BLaER1 treated with 17β-estradiol and CSF1 and Interleukin-3, amounts not matched to agents 10 nM and 100 nM (cell line): ENCODE measurements around the gene CYFIP2.

Experiments
- H3K27ac ChIP-seq, 11 experiments: shearing (Covaris generic); formaldehyde crosslinking; 2 replicates each; pipeline ENCODE4 v1.8.1; 2022
- H3K27me3 ChIP-seq, 11 experiments: shearing (Covaris generic); formaldehyde crosslinking; 2 replicates each; pipeline ENCODE4 v1.8.1; 2022
- H3K36me3 ChIP-seq, 11 experiments: shearing (Covaris generic); formaldehyde crosslinking; 2 replicates each; pipeline ENCODE4 v1.8.1; 2022
- H3K4me1 ChIP-seq, 10 experiments: shearing (Covaris generic); formaldehyde crosslinking; 2 replicates each; pipeline ENCODE4 v1.8.1; 2022
- H3K4me2 ChIP-seq, 11 experiments: shearing (Covaris generic); formaldehyde crosslinking; 2 replicates each; pipeline ENCODE4 v1.8.1; 2022
- H3K4me3 ChIP-seq, 10 experiments: shearing (Covaris generic); formaldehyde crosslinking; 2 replicates each; pipeline ENCODE4 v1.8.1; 2022
- H3K9ac ChIP-seq, 11 experiments: shearing (Covaris generic); formaldehyde crosslinking; 2 replicates each; pipeline ENCODE4 v1.8.1; 2022
- H3K9me3 ChIP-seq, 11 experiments: shearing (Covaris generic); formaldehyde crosslinking; replicated peaks in 1 of 11; 2 replicates each; pipeline ENCODE4 v1.8.1; 2022
- H4K20me1 ChIP-seq, 11 experiments: shearing (Covaris generic); formaldehyde crosslinking; 2 replicates each; pipeline ENCODE4 v1.8.1; 2022
- Cebpa-rat ChIP-seq, 11 experiments: shearing (Covaris generic); IDR thresholded peaks; 2 replicates each; pipeline ENCODE4 v1.8.1; 2022

CYFIP2 gene

GRCh38 chr5:157309796-157310195 lies 43.9 kb downstream of the CYFIP2 start:
- Histone ChIP-seq H3K36me3 (peaks cover 16 to 84% (median 60%) of the 10 kb centered on the region in 11 experiments), H3K4me2 (no peak overlapping the region), H3K4me1 (peaks cover 7 to 72% (median 46%) of the 10 kb centered on the region in 10 experiments; a peak in 19 of 20 replicates), H3K4me3 (no peak overlapping the region), H3K9ac (no peak overlapping the region), H3K27ac (0 out of 22 replicates have a peak overlapping the region, but pooled peaks of 1 of the 11 experiments have one; percentile 8), H3K9me3 (no peaks in the 10 kb centered on the region), H4K20me1 (no peaks in the 10 kb centered on the region; a peak in 1 of 22 replicates), H3K27me3 (no peaks in the 10 kb centered on the region)
- TF ChIP-seq Cebpa-rat (IDR thresholded peaks at IDR 0.05), result no peak

DNA sequence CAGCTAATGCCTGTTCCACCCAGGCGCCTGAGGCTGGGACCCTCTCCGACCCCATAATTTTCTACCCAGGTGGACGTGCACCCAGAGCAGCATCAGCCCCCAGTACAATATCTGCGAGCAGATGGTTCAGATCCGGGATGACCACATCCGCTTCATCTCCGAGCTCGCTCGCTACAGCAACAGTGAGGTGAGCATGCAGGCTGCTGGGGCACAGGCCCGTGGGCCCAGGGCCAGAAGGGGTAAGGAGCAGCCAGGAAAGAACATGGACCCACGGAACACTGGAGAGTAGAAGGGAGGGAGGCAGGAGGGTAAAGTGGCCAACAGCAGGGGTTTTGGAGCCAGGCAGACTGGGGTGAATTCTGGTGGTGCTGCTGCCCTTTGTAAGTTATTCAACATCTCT lies 45.7 kb downstream of the CYFIP2 start:
- TF ChIP-seq Cebpa-rat (IDR thresholded peaks at IDR 0.05), result no peak
- Histone ChIP-seq H3K36me3 (peaks cover 19 to 83% (median 60%) of the 10 kb centered on the region in 11 experiments), H3K4me3 (no peak overlapping the region), H3K9ac (peak overlapping the region in 2 of 11 experiments; percentile 3 to 13; a peak in 1 of 22 replicates), H3K9me3 (no peaks in the 10 kb centered on the region), H3K4me2 (peak overlapping the region in 7 of 11 experiments; percentile 17 to 75 (median 58); a peak in 11 of 22 replicates), H3K27me3 (no peaks in the 10 kb centered on the region), H4K20me1 (no peaks in the 10 kb centered on the region; a peak in 1 of 22 replicates), H3K27ac (peak overlapping the region in 4 of 11 experiments; percentile 13 to 51 (median 38); a peak in 6 of 22 replicates), H3K4me1 (peaks cover 7 to 57% (median 44%) of the 10 kb centered on the region in 10 experiments; a peak in 19 of 20 replicates)

DNA sequence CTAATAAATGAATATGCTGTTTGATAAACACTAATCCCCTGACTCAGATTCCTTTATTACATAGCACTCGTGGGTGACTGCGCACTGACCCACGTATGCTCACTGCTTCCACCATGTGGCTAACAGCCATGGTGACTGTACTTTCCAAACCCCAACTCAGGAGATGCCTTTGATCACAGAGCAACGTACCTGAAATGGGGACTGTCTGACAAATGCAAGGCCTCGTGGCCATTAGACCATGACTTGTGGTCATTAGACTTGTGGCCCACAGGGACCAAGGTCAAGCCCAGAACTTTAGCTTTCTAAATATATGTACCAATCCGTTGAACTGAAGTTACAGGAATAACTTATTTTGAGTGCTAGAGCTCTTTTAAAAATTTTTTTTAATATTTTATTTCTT lies 46.6 kb downstream of the CYFIP2 start:
- H3K27ac ChIP-seq, result peak overlapping the region in 2 of 11 experiments; percentile 29 to 33; a peak in 3 of 22 replicates
- peak overlapping the region in 6 of 11 experiments; percentile 5 to 51 (median 13); a peak in 4 of 22 replicates for H3K9ac ChIP-seq
- H3K4me3 ChIP-seq, result no peak overlapping the region
- no peaks in the 10 kb centered on the region; a peak in 1 of 22 replicates for H4K20me1 ChIP-seq
- peaks cover 0 to 57% (median 40%) of the 10 kb centered on the region in 10 experiments; a peak in 15 of 20 replicates for H3K4me1 ChIP-seq
- TF ChIP-seq Cebpa-rat (IDR thresholded peaks at IDR 0.05), result no peak
- H3K4me2 ChIP-seq, result peak overlapping the region in 7 of 11 experiments; percentile 25 to 75 (median 58); a peak in 13 of 22 replicates
- no peaks in the 10 kb centered on the region for H3K9me3 ChIP-seq
- no peaks in the 10 kb centered on the region for H3K27me3 ChIP-seq
- H3K36me3 ChIP-seq, result peaks cover 19 to 83% (median 63%) of the 10 kb centered on the region in 11 experiments

DNA sequence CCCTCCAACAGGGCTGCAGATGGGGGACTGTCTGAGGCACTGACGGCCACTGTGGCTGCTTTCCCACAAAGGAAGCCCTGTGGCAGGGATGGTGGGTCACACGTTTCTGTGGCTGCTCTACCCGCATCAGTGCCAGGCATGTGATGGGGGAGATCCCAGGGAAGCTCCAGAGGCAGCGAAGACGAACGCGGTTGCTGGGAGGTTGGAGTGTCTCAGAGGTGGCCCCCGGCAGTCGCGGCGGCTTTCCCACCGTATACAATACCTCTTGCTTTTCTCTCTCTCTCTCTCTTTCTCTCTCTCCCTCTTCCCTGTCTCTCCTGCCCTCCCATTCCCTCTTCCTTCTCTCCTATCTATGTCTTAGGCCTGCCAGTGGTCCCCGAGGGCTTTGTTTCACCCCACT lies 56.7 kb downstream of the CYFIP2 start:
- no peak overlapping the region for H3K4me2 ChIP-seq
- H3K9ac ChIP-seq, result no peak overlapping the region
- H3K27ac ChIP-seq, result peak overlapping the region in 3 of 11 experiments; percentile 22 to 48 (median 29); a peak in 4 of 22 replicates
- H3K4me1 ChIP-seq, result peaks cover 0 to 13% (median 3%) of the 10 kb centered on the region in 10 experiments; a peak in 16 of 20 replicates
- H3K36me3 ChIP-seq, result peaks cover 68 to 96% (median 90%) of the 10 kb centered on the region in 11 experiments
- H4K20me1 ChIP-seq, result no peaks in the 10 kb centered on the region; a peak in 1 of 22 replicates
- no peak overlapping the region for H3K4me3 ChIP-seq
- no peaks in the 10 kb centered on the region for H3K27me3 ChIP-seq
- peaks cover 0 to 6% (median 0%) of the 10 kb centered on the region in 11 experiments; a peak in 2 of 22 replicates for H3K9me3 ChIP-seq
- TF ChIP-seq Cebpa-rat (IDR thresholded peaks at IDR 0.05), result no peak

DNA sequence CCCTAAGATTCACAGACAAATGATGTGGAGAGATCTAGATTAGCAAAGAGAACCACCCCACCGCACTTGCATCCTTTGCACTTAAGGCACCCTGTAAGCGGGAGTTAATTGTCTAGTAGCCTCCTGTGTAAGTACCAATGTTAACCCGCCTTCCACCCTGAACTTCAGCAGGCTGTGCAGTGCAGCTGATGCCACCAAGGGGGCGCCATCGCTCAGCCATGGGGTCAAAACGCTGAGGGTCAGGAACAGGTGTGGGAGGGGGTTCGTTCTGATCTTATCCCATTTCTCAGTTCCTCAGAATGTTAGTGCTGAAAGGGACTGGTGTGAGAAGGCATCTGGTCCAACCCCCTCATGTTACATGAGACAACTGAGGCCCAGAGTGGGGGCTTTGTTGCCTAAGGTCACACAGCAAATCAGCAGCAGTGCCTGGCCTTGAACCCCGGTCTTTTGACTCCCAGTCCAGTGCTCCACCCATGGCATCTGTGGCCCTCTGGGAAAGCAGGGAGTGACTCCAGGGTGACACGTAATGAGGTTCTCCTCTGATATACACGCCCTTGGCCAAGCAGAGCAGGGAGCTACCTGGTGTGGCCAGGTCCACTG lies 57.3 kb downstream of the CYFIP2 start:
- H3K36me3 ChIP-seq, result peaks cover 68 to 90% (median 86%) of the 10 kb centered on the region in 11 experiments
- no peaks in the 10 kb centered on the region; a peak in 1 of 22 replicates for H4K20me1 ChIP-seq
- TF ChIP-seq Cebpa-rat (IDR thresholded peaks at IDR 0.05), result no peak
- H3K27ac ChIP-seq, result peak overlapping the region in 4 of 11 experiments; percentile 8 to 48 (median 26); a peak in 2 of 22 replicates
- H3K9ac ChIP-seq, result no peak overlapping the region
- no peak overlapping the region for H3K4me3 ChIP-seq
- H3K9me3 ChIP-seq, result peaks cover 0 to 6% (median 0%) of the 10 kb centered on the region in 11 experiments; a peak in 2 of 22 replicates
- no peak overlapping the region for H3K4me2 ChIP-seq
- H3K4me1 ChIP-seq, result peaks cover 0 to 19% (median 9%) of the 10 kb centered on the region in 10 experiments; a peak in 16 of 20 replicates
- no peaks in the 10 kb centered on the region for H3K27me3 ChIP-seq

- Histone ChIP-seq H3K27me3 (no peaks in the 10 kb centered on the region), H3K36me3 (peaks cover 60 to 83% (median 76%) of the 10 kb centered on the region in 11 experiments), H3K9me3 (peaks cover 0 to 6% (median 0%) of the 10 kb centered on the region in 11 experiments; a peak in 2 of 22 replicates), H3K4me3 (no peak overlapping the region), H4K20me1 (no peaks in the 10 kb centered on the region; a peak in 1 of 22 replicates), H3K27ac (peak overlapping the region in 1 of 11 experiments; percentile 89; a peak in 1 of 22 replicates), H3K9ac (no peak overlapping the region), H3K4me1 (peaks cover 8 to 28% (median 19%) of the 10 kb centered on the region in 10 experiments), H3K4me2 (no peak overlapping the region)
- no peak for TF ChIP-seq Cebpa-rat (IDR thresholded peaks at IDR 0.05)
Measured at GRCh38 chr5:157324237-157324636, 58.3 kb downstream of the CYFIP2 start.

DNA sequence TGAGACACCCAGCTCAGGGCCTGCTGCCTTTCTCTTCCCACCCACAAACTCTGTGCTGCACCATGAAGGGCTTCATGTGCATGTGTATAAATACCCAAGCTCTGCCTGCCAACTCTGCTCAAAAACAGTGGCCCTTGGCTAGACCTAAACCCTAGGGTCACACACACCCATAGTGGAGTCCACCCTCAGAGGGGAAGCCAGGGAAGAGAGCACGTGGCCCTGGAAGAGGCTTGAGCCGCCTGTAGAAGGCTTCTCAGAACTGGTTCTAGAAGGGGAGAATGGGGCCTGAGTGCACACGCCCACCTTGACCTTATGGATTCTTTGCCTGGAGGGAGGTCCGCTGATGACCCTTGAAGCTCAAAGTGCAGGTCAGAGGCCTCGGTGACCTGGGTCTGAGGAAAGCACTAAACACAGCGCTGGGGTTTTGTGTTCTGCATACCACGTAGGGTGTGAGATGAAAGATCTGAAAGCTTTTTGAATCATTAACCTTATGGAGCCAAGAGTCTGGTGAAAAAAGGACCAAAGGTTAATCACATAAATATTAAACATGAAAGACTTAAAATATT lies 60.6 kb downstream of the CYFIP2 start:
- Histone ChIP-seq H3K4me1 (peaks cover 17 to 33% (median 27%) of the 10 kb centered on the region in 10 experiments), H3K4me2 (no peak overlapping the region; a peak in 1 of 22 replicates), H3K27ac (peak overlapping the region in 8 of 11 experiments; percentile 28 to 93 (median 86); a peak in 15 of 22 replicates), H3K4me3 (no peak overlapping the region), H3K9me3 (peaks cover 0 to 6% (median 0%) of the 10 kb centered on the region in 11 experiments; a peak in 2 of 22 replicates), H4K20me1 (no peaks in the 10 kb centered on the region; a peak in 1 of 22 replicates), H3K27me3 (no peaks in the 10 kb centered on the region), H3K9ac (peak overlapping the region in 3 of 11 experiments; percentile 1 to 80 (median 29); a peak in 5 of 22 replicates), H3K36me3 (peaks cover 51 to 83% (median 71%) of the 10 kb centered on the region in 11 experiments)
- no peak for TF ChIP-seq Cebpa-rat (IDR thresholded peaks at IDR 0.05)

DNA sequence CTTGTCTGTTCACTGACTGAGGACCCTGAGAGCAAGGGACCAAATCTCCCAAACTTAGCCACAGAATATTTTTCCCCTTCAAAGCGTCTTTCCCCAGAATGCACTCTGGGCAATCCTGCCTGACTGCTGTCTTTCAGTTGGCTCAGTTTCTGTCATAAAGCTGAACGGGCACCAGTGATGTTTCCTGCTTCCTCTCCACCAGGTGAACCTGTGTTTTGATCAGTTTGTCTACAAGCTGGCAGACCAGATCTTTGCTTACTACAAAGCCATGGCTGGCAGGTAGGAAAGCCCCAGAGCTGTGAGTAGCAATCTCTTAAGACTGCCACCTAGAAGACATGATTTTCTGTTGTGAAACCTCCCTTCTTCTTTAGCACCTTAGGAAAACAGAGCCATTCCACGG lies 61.8 kb downstream of the CYFIP2 start:
- Histone ChIP-seq H4K20me1 (no peaks in the 10 kb centered on the region; a peak in 1 of 22 replicates), H3K36me3 (peaks cover 56 to 83% (median 71%) of the 10 kb centered on the region in 11 experiments), H3K27me3 (no peaks in the 10 kb centered on the region), H3K4me3 (peak overlapping the region in 1 of 10 experiments; percentile 10; a peak in 1 of 20 replicates), H3K9ac (peak overlapping the region in 9 of 11 experiments; percentile 41 to 80 (median 72); a peak in 18 of 22 replicates), H3K27ac (peak overlapping the region in 9 of 11 experiments; percentile 67 to 93 (median 89); a peak in 18 of 22 replicates), H3K9me3 (peaks cover 0 to 6% (median 0%) of the 10 kb centered on the region in 11 experiments; a peak in 2 of 22 replicates), H3K4me1 (peaks cover 23 to 33% (median 28%) of the 10 kb centered on the region in 10 experiments), H3K4me2 (peak overlapping the region; percentile 57 to 92 (median 77))
- no peak for TF ChIP-seq Cebpa-rat (IDR thresholded peaks at IDR 0.05)
